ENCODE measurements around the gene CDK14.

CDK14 gene

DNA sequence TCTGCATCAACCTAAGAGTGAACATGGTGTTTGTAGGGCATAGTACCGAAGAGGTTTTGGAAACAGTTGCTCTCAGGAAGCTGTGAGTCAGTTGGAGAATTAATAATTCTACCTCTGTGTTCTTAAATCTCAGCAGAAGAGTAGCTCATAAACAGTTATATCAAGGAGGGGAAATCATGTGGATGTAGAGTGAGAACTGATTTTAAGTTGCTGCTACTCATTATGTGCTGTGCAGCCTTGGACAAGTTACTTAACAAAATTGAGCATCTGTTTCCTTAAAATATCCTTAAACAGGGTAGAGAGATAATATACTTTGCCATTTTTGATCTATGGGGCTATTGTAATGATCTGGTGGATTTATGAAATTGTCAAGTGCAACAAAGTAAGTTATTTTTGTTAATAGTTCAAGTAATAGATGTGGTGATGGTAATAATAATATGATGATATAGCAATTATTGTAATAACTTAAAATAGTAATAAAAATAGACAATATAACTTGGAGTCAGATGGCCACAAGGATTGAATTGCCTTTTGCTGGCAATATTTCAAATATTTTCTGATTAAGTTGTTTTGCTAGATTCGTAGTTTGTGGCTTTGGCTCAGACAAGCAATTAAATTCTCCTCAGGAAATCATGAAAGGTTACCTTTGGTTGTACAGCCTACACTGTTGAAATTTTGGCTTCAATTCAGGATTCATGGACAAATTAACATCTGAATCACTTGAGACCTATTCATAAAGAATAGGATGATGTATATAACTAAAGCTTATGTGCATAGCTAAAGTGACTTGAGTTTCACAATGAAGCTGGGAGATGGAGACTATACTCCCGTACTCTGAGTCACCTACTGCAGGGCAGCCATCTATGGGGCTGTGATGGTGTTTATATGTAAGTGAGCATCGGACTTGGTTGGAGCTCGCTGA, 228.5 kb downstream of the CDK14 start:
- no peak overlapping the region for H3K27ac ChIP-seq (replicated peaks)
- H3K4me3 ChIP-seq (replicated peaks; ENCODE audit: insufficient read depth, low read length): no peak overlapping the region
- H3K27me3 ChIP-seq (ENCODE audit: insufficient read depth, poor library complexity, severe bottlenecking): no peaks in the 10 kb centered on the region
- TF ChIP-seq POLR2AphosphoS5 (IDR thresholded peaks at IDR 0.05; ENCODE audit: low read depth): no peak
- TF ChIP-seq, protein P1, sequence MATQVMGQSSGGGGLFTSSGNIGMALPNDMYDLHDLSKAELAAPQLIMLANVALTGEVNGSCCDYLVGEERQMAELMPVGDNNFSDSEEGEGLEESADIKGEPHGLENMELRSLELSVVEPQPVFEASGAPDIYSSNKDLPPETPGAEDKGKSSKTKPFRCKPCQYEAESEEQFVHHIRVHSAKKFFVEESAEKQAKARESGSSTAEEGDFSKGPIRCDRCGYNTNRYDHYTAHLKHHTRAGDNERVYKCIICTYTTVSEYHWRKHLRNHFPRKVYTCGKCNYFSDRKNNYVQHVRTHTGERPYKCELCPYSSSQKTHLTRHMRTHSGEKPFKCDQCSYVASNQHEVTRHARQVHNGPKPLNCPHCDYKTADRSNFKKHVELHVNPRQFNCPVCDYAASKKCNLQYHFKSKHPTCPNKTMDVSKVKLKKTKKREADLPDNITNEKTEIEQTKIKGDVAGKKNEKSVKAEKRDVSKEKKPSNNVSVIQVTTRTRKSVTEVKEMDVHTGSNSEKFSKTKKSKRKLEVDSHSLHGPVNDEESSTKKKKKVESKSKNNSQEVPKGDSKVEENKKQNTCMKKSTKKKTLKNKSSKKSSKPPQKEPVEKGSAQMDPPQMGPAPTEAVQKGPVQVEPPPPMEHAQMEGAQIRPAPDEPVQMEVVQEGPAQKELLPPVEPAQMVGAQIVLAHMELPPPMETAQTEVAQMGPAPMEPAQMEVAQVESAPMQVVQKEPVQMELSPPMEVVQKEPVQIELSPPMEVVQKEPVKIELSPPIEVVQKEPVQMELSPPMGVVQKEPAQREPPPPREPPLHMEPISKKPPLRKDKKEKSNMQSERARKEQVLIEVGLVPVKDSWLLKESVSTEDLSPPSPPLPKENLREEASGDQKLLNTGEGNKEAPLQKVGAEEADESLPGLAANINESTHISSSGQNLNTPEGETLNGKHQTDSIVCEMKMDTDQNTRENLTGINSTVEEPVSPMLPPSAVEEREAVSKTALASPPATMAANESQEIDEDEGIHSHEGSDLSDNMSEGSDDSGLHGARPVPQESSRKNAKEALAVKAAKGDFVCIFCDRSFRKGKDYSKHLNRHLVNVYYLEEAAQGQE (IDR thresholded peaks at IDR 0.05; ENCODE audit: insufficient replicate concordance, low read depth): no peak
- TF ChIP-seq, protein P2, sequence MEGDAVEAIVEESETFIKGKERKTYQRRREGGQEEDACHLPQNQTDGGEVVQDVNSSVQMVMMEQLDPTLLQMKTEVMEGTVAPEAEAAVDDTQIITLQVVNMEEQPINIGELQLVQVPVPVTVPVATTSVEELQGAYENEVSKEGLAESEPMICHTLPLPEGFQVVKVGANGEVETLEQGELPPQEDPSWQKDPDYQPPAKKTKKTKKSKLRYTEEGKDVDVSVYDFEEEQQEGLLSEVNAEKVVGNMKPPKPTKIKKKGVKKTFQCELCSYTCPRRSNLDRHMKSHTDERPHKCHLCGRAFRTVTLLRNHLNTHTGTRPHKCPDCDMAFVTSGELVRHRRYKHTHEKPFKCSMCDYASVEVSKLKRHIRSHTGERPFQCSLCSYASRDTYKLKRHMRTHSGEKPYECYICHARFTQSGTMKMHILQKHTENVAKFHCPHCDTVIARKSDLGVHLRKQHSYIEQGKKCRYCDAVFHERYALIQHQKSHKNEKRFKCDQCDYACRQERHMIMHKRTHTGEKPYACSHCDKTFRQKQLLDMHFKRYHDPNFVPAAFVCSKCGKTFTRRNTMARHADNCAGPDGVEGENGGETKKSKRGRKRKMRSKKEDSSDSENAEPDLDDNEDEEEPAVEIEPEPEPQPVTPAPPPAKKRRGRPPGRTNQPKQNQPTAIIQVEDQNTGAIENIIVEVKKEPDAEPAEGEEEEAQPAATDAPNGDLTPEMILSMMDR (IDR thresholded peaks at IDR 0.05; ENCODE audit: insufficient read depth, low read length): no peak
- TF ChIP-seq SPI1 (IDR thresholded peaks at IDR 0.05; ENCODE audit: borderline replicate concordance, low read depth): no peak
- no peak for TF ChIP-seq GABPA (IDR thresholded peaks at IDR 0.05; ENCODE audit: low read depth)
- DNase-seq (ENCODE audit: low read depth in 1 of 2, low spot score in 1 of 2): no peak

DNA sequence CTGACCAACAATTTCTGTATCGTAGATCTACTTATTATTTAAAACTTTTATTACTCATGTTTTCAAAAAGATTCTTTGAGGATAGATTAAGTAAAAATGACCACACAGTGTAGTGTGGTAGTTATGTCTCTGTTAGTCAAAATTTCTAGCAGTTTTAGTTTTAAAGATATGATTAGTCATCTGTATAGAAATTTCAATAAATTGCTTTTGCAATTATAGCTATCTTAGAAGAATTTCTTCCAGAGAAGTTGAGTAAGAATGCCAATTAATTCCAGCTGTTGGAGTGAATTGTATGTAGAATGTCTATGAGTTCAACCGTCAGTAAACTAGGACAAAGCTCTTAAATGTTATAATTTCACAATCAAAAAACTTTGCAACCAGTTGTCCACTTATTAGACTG, 229.7 kb downstream of the CDK14 start:
- Histone ChIP-seq H3K4me3 (replicated peaks; ENCODE audit: insufficient read depth, low read length) (no peak overlapping the region), H3K27ac (replicated peaks) (no peak overlapping the region), H3K27me3 (ENCODE audit: insufficient read depth, poor library complexity, severe bottlenecking) (no peaks in the 10 kb centered on the region)
- DNase-seq (ENCODE audit: low read depth in 1 of 2, low spot score in 1 of 2): no peak
- TF ChIP-seq GABPA (IDR thresholded peaks at IDR 0.05; ENCODE audit: low read depth) (no peak), SPI1 (IDR thresholded peaks at IDR 0.05; ENCODE audit: borderline replicate concordance, low read depth) (no peak), POLR2AphosphoS5 (IDR thresholded peaks at IDR 0.05; ENCODE audit: low read depth) (no peak)
- TF ChIP-seq, protein P2 (IDR thresholded peaks at IDR 0.05; ENCODE audit: insufficient read depth, low read length): no peak
- TF ChIP-seq, protein P1 (IDR thresholded peaks at IDR 0.05; ENCODE audit: insufficient replicate concordance, low read depth): no peak

DNA sequence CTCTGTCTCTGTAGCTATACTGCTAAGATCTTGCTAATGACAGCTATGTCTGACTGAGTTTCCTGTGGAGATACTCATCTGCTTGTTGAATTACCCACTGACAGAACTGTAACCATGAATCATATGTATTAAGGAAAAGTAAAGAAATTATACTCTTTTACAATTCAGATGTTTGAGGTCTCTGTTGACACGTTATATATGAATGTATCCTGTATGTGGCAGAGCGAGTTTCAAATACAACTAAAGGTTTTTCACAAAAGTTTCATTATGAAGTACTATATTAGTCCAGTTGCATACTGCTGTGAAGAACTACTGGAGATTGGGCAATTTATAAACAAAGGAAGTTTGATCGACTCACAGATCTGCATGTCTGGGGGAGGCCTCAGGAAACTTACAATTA, 232.5 kb downstream of the CDK14 start:
- Histone ChIP-seq H3K27me3 (ENCODE audit: insufficient read depth, poor library complexity, severe bottlenecking) (no peaks in the 10 kb centered on the region), H3K4me3 (replicated peaks; ENCODE audit: insufficient read depth, low read length) (no peak overlapping the region), H3K27ac (replicated peaks) (no peak overlapping the region)
- DNase-seq (ENCODE audit: low read depth in 1 of 2, low spot score in 1 of 2): no peak
- TF ChIP-seq SPI1 (IDR thresholded peaks at IDR 0.05; ENCODE audit: borderline replicate concordance, low read depth) (no peak), GABPA (IDR thresholded peaks at IDR 0.05; ENCODE audit: low read depth) (no peak), POLR2AphosphoS5 (IDR thresholded peaks at IDR 0.05; ENCODE audit: low read depth) (no peak)
- TF ChIP-seq, protein P1 (IDR thresholded peaks at IDR 0.05; ENCODE audit: insufficient replicate concordance, low read depth): no peak
- TF ChIP-seq, protein P2 (IDR thresholded peaks at IDR 0.05; ENCODE audit: insufficient read depth, low read length): no peak
